Epithelial cell of esophagus (primary cell): ENCODE results near the gene PDE3A.

Experiments
- DNase-seq: peaks from one replicate; pipeline ENCODE4 v3.0.0; 2010; ENCODE audit warnings: low read depth
- H3K4me3 ChIP-seq: 2 replicates; pipeline ENCODE4 v1.5.1; 2011; ENCODE audit warnings: mild to moderate bottlenecking, low read length, control low read depth
- CTCF ChIP-seq: IDR thresholded peaks from 2 replicates; pipeline ENCODE4 v1.5.1; 2011; ENCODE audit warnings: low read depth, mild to moderate bottlenecking, low read length, control low read depth, inconsistent platforms; ENCODE audit not compliant: insufficient read depth; ENCODE audit errors: missing control alignments

The PDE3A gene

GRCh38 chr12:20443792-20444191 lies 75.5 kb downstream of the PDE3A start:
- TF ChIP-seq CTCF: no peak
- DNase-seq: peak; percentile 7

GRCh38 chr12:20444595-20445170 lies 76.3 kb downstream of the PDE3A start:
- DNase-seq: no peak
- no peak overlapping the region for H3K4me3 ChIP-seq
- TF ChIP-seq CTCF: no peak

More at GRCh38 chr12:20443792-20444191, 75.5 kb downstream of the PDE3A start:
- H3K4me3 ChIP-seq: no peak overlapping the region

- no peak for DNase-seq
- no peak overlapping the region for H3K4me3 ChIP-seq
- no peak for TF ChIP-seq CTCF
These were observed 77.3 kb downstream of the PDE3A start for GRCh38 chr12:20445687-20446086.

- DNase-seq: no peak
- TF ChIP-seq CTCF: no peak
- no peak overlapping the region for H3K4me3 ChIP-seq
These were observed 78.5 kb downstream of the PDE3A start for GRCh38 chr12:20446836-20447235.

- no peak for DNase-seq
- H3K4me3 ChIP-seq: no peak overlapping the region
- TF ChIP-seq CTCF: no peak
These were observed 80.4 kb downstream of the PDE3A start for GRCh38 chr12:20448781-20449180.

GRCh38 chr12:20450591-20451180 lies 82.3 kb downstream of the PDE3A start:
- H3K4me3 ChIP-seq: no peak overlapping the region
- TF ChIP-seq CTCF: no peak
- DNase-seq: no peak

GRCh38 chr12:20451761-20452160 lies 83.4 kb downstream of the PDE3A start:
- no peak for TF ChIP-seq CTCF
- DNase-seq: no peak
- H3K4me3 ChIP-seq: no peak overlapping the region
